ENCODE data around the gene SUGP1.

Gene SUGP1

GRCh38 chr19:19226663-19227062, 93.6 kb downstream of the SUGP1 start:
- DNase-seq, result no peak

- no peak for DNase-seq
Measured at GRCh38 chr19:19226204-19226603, 94.1 kb downstream of the SUGP1 start.
